ENCODE data around the gene KLRC3. TPM values are rescaled to one million over a fixed set of nuclear protein-coding genes. Genes with fewer than 3 reads are reported as not detected.

Gene KLRC3
- total and polyA plus RNA-seq, 10 of the 15 experiments (the other 5 are each of a cell fraction or from before 2014, with no cell fraction given), result 0.09 to 0.22 (median 0.09) TPM; not detected in 7

DNA sequence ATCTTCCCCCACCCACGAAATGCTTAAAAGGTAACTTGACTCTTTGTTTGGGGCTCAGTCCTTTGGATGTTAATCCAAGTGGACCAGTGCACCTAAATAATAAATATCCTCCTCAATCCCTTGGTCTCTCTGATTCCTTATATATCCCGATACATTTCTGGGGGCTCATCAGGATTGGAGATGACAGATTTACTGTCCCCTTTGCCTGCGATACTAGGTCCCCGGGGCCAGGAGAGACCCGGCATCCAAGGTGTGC lies 56.8 kb downstream of the KLRC3 start:
- SMC1A ChIA-PET (ENCODE audit: uncharacterized antibody, unreplicated experiment), result interaction anchor here (1.3 to 6.5 kb wide), 5 partner anchors 28 to 197 kb away, joined by 4 to 67 read pairs (median 41); no protein-coding TSS in a partner anchor
- in situ Hi-C loops (cut with MboI), result no loop called here
- ATAC-seq (no peak), DNase-seq (ENCODE audit: low read depth, low spot score) (no peak), FAIRE-seq (no peak)
- H3K9me3 ChIP-seq (replicated peaks; ENCODE audit: control insufficient read depth, insufficient read depth, low read length), result peaks cover 6% of the 10 kb centered on the region; the same call in 2 of the 3 replicates
- no peaks in the 10 kb centered on the region; a peak in 1 of 4 replicates for H3K36me3 ChIP-seq (ENCODE audit: control insufficient read depth in 2 of 2, insufficient read depth in 2 of 2, low read length in 1 of 2)
- intact Hi-C loops (cut with micrococcal nuclease; ENCODE audit: unreplicated experiment), result no loop called here
- TF ChIP-seq, protein P1, sequence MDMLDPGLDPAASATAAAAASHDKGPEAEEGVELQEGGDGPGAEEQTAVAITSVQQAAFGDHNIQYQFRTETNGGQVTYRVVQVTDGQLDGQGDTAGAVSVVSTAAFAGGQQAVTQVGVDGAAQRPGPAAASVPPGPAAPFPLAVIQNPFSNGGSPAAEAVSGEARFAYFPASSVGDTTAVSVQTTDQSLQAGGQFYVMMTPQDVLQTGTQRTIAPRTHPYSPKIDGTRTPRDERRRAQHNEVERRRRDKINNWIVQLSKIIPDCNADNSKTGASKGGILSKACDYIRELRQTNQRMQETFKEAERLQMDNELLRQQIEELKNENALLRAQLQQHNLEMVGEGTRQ (IDR thresholded peaks at IDR 0.05; ENCODE audit: borderline replicate concordance, low read depth, low read length), result no peak
- TF ChIP-seq EGR1 (IDR thresholded peaks at IDR 0.05; ENCODE audit: borderline replicate concordance in 1 of 2, low read depth in 2 of 2, low read length in 2 of 2), result peak in 1 of 2 experiments; percentile 30; a peak in 1 of 3 replicates
- TF ChIP-seq CHD1 (IDR thresholded peaks at IDR 0.05; ENCODE audit: low read depth, low read length), result no peak
- H3K9ac ChIP-seq (ENCODE audit: control insufficient read depth, insufficient read depth, low read length), result peak overlapping the region; percentile 71
- H3K4me3 ChIP-seq, result peak overlapping the region; percentile 72; the same call in 1 of the 2 replicates
- no peak overlapping the region for H2AFZ ChIP-seq (ENCODE audit: control insufficient read depth, low read depth, low read length)
- H3K27me3 ChIP-seq (replicated peaks in 1 of 2; ENCODE audit: control insufficient read depth in 2 of 2, insufficient read depth in 2 of 2, low read length in 1 of 2), result no peaks in the 10 kb centered on the region
- RAD21 ChIA-PET (ENCODE audit: unreplicated experiment), result interaction anchor here (1.3 to 6.0 kb wide), 3 partner anchors 30 to 178 kb away, joined by 3 to 75 read pairs (median 21); no protein-coding TSS in a partner anchor
- no peaks in the 10 kb centered on the region for H4K20me1 ChIP-seq (ENCODE audit: control insufficient read depth, insufficient read depth)
- WGBS (ENCODE audit: insufficient coverage, insufficient replicate concordance, low lambda C conversion rate, missing lambda C conversion rate), result 78% methylated on average over 5 of the region's 5 CpGs
- CTCF ChIA-PET, result interaction anchor here (1.2 kb wide), 1 partner anchor 198 kb away, joined by 4 read pairs; no protein-coding TSS in a partner anchor
- no TSS peak for BruUV-seq (replicated peaks)
- no peaks in the 10 kb centered on the region for H3K79me2 ChIP-seq (ENCODE audit: control insufficient read depth, insufficient read depth, low read length)
- H3K4me2 ChIP-seq (ENCODE audit: control insufficient read depth, insufficient read depth), result peak overlapping the region; percentile 100
- peaks cover 21% of the 10 kb centered on the region for H3K4me1 ChIP-seq (ENCODE audit: control insufficient read depth, insufficient read depth, low read length)
- peak overlapping the region; percentile 72 for H3K27ac ChIP-seq (ENCODE audit: control insufficient read depth, insufficient read depth)
- POLR2A ChIA-PET, result interaction anchor here (4.1 kb wide), 2 partner anchors 29 to 32 kb away, joined by 20 to 24 read pairs; no protein-coding TSS in a partner anchor
